ENCODE data around the gene SLC25A13. TPM values are rescaled to one million over a fixed set of nuclear protein-coding genes. Genes with fewer than 3 reads are reported as not detected.

Gene SLC25A13
- polyA plus RNA-seq, 1 of the 3 experiments (the other 2 are of a cell fraction) = 16.0 TPM

DNA sequence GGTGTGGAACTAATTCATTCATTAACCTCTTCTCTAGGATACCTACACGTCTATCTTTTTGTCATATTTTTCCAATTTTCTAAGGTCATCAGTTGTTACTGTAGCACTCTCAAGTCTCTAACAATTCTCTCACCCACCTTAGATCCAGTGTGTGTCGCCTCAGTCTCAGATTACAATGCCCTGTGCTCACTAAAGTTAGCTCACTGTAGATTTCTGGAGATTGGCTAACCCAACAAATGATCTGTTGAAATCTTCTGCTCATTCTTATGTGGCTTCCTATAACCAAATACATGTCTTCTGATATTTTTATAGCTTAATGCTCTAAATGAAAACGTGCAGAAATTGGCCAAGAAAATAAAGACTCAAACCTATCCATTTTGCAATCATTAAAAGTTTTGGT, 142.6 kb downstream of the SLC25A13 start:
- H3K4me2 ChIP-seq = no peak overlapping the region
- peaks cover 30 to 67% of the 10 kb centered on the region in 2 experiments for H3K36me3 ChIP-seq (replicated peaks in 1 of 2; ENCODE audit: control insufficient read depth in 1 of 2, insufficient read depth in 2 of 2, low read length in 1 of 2)
- H3K27me3 ChIP-seq (ENCODE audit: insufficient read depth) = no peaks in the 10 kb centered on the region
- H3K79me2 ChIP-seq (ENCODE audit: insufficient read depth) = no peaks in the 10 kb centered on the region
- H3K9me3 ChIP-seq = no peaks in the 10 kb centered on the region
- H3K9ac ChIP-seq = no peak overlapping the region
- DNase-seq = no peak
- H3K4me3 ChIP-seq (ENCODE audit: low read depth in 2 of 2, low read length in 1 of 2) = no peak overlapping the region
- H4K20me1 ChIP-seq (ENCODE audit: insufficient read depth) = no peaks in the 10 kb centered on the region
- peaks cover 0 to 4% of the 10 kb centered on the region in 2 experiments; a peak in 2 of 4 replicates for H3K4me1 ChIP-seq (ENCODE audit: control insufficient read depth in 1 of 2, insufficient read depth in 2 of 2, low read depth in 1 of 2, low read length in 1 of 2)
- no peaks in the 10 kb centered on the region for H3F3A ChIP-seq (replicated peaks; ENCODE audit: insufficient read depth)
- TF ChIP-seq MXI1 (IDR thresholded peaks at IDR 0.05; ENCODE audit: low read depth, low read length) (no peak), NFIC (IDR thresholded peaks at IDR 0.05; ENCODE audit: borderline replicate concordance) (no peak), SMC3 (IDR thresholded peaks at IDR 0.05; ENCODE audit: low read depth, low read length) (no peak), EZH2phosphoT487 (IDR thresholded peaks at IDR 0.05; ENCODE audit: borderline replicate concordance, low read depth) (no peak)
- TF ChIP-seq, protein P1, sequence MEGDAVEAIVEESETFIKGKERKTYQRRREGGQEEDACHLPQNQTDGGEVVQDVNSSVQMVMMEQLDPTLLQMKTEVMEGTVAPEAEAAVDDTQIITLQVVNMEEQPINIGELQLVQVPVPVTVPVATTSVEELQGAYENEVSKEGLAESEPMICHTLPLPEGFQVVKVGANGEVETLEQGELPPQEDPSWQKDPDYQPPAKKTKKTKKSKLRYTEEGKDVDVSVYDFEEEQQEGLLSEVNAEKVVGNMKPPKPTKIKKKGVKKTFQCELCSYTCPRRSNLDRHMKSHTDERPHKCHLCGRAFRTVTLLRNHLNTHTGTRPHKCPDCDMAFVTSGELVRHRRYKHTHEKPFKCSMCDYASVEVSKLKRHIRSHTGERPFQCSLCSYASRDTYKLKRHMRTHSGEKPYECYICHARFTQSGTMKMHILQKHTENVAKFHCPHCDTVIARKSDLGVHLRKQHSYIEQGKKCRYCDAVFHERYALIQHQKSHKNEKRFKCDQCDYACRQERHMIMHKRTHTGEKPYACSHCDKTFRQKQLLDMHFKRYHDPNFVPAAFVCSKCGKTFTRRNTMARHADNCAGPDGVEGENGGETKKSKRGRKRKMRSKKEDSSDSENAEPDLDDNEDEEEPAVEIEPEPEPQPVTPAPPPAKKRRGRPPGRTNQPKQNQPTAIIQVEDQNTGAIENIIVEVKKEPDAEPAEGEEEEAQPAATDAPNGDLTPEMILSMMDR (IDR thresholded peaks at IDR 0.05) = no peak
- H2AFZ ChIP-seq (ENCODE audit: low read depth) = no peak overlapping the region
- no peaks in the 10 kb centered on the region for H3K9me2 ChIP-seq
- ChIA-PET CTCF (interaction anchor here (0.6 to 2.7 kb wide), 5 partner anchors 9 to 886 kb away, joined by 3 to 17 read pairs (median 3); no protein-coding TSS in a partner anchor), POLR2A (interaction anchor here (0.7 kb wide), 1 partner anchor 845 kb away, joined by 3 read pairs; no protein-coding TSS in a partner anchor)
- H3K27ac ChIP-seq (ENCODE audit: low read depth in 2 of 2, low read length in 1 of 2) = no peak overlapping the region
- 88% methylated on average over 3 of the region's 3 CpGs for WGBS (ENCODE audit: low lambda C conversion rate)

GRCh38 chr7:96178581-96178980, 143.3 kb downstream of the SLC25A13 start:
- no peaks in the 10 kb centered on the region for H4K20me1 ChIP-seq (ENCODE audit: insufficient read depth)
- WGBS (ENCODE audit: low lambda C conversion rate) = 98% methylated on average over 2 of the region's 2 CpGs
- H3K9me3 ChIP-seq = no peaks in the 10 kb centered on the region
- peaks cover 0 to 4% of the 10 kb centered on the region in 2 experiments; a peak in 2 of 4 replicates for H3K4me1 ChIP-seq (ENCODE audit: control insufficient read depth in 1 of 2, insufficient read depth in 2 of 2, low read depth in 1 of 2, low read length in 1 of 2)
- TF ChIP-seq NFIC (IDR thresholded peaks at IDR 0.05; ENCODE audit: borderline replicate concordance) (no peak), EP300 (IDR thresholded peaks at IDR 0.05; ENCODE audit: borderline replicate concordance in 1 of 2, low read depth in 1 of 2, low read length in 1 of 2) (no peak)
- TF ChIP-seq, protein P2, sequence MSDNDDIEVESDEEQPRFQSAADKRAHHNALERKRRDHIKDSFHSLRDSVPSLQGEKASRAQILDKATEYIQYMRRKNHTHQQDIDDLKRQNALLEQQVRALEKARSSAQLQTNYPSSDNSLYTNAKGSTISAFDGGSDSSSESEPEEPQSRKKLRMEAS (IDR thresholded peaks at IDR 0.05; ENCODE audit: low read depth) = no peak
- no peaks in the 10 kb centered on the region for H3F3A ChIP-seq (replicated peaks; ENCODE audit: insufficient read depth)
- no peak overlapping the region for H3K27ac ChIP-seq (ENCODE audit: low read depth in 2 of 2, low read length in 1 of 2)
- no peak overlapping the region for H3K4me3 ChIP-seq (ENCODE audit: low read depth in 2 of 2, low read length in 1 of 2)
- POLR2A ChIA-PET = no interaction called here
- no peak for DNase-seq
- no peak overlapping the region for H3K9ac ChIP-seq
- no peak overlapping the region for H2AFZ ChIP-seq (ENCODE audit: low read depth)
- no peaks in the 10 kb centered on the region for H3K79me2 ChIP-seq (ENCODE audit: insufficient read depth)
- H3K27me3 ChIP-seq (ENCODE audit: insufficient read depth) = no peaks in the 10 kb centered on the region
- H3K4me2 ChIP-seq = no peak overlapping the region
- H3K36me3 ChIP-seq (replicated peaks in 1 of 2; ENCODE audit: control insufficient read depth in 1 of 2, insufficient read depth in 2 of 2, low read length in 1 of 2) = peaks cover 26 to 63% of the 10 kb centered on the region in 2 experiments
- H3K9me2 ChIP-seq = no peaks in the 10 kb centered on the region
- CTCF ChIA-PET = interaction anchor here (0.7 to 2.7 kb wide), 2 partner anchors 9 to 849 kb away, joined by 3 to 17 read pairs; no protein-coding TSS in a partner anchor

DNA sequence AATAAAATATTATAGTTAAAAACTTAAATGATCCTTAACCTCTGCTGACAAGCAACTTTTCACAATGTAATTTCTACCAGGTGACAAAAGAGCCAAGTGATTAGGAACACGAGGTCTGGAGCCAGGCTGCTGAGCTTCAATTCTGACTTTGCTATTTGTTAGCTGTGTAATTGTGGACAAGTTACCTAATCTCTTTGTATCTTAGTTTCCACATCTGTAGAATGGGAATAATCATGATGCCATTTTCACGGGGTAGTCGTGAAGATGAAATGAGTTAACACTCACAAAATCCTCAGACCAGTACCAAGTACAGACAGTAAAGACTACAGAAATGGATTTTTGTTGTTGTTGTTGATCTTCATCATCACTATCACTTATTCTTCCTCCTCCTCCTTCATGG, 144.5 kb downstream of the SLC25A13 start:
- 99% methylated on average over 3 of the region's 3 CpGs for WGBS (ENCODE audit: low lambda C conversion rate)
- Histone ChIP-seq H3K4me3 (ENCODE audit: low read depth in 2 of 2, low read length in 1 of 2) (no peak overlapping the region), H2AFZ (ENCODE audit: low read depth) (no peak overlapping the region), H3K4me2 (no peak overlapping the region), H3F3A (replicated peaks; ENCODE audit: insufficient read depth) (no peaks in the 10 kb centered on the region), H4K20me1 (ENCODE audit: insufficient read depth) (no peaks in the 10 kb centered on the region), H3K36me3 (replicated peaks in 1 of 2; ENCODE audit: control insufficient read depth in 1 of 2, insufficient read depth in 2 of 2, low read length in 1 of 2) (peaks cover 23 to 51% of the 10 kb centered on the region in 2 experiments), H3K27ac (ENCODE audit: low read depth in 2 of 2, low read length in 1 of 2) (no peak overlapping the region), H3K27me3 (ENCODE audit: insufficient read depth) (no peaks in the 10 kb centered on the region), H3K9me2 (no peaks in the 10 kb centered on the region), H3K4me1 (ENCODE audit: control insufficient read depth in 1 of 2, insufficient read depth in 2 of 2, low read depth in 1 of 2, low read length in 1 of 2) (peaks cover 0 to 4% of the 10 kb centered on the region in 2 experiments; a peak in 2 of 4 replicates), H3K9ac (no peak overlapping the region), H3K79me2 (ENCODE audit: insufficient read depth) (no peaks in the 10 kb centered on the region), H3K9me3 (no peaks in the 10 kb centered on the region)
- TF ChIP-seq NFIC (IDR thresholded peaks at IDR 0.05; ENCODE audit: borderline replicate concordance) (no peak), EP300 (IDR thresholded peaks at IDR 0.05; ENCODE audit: borderline replicate concordance in 1 of 2, low read depth in 1 of 2, low read length in 1 of 2) (no peak), JUND (IDR thresholded peaks at IDR 0.05) (no peak), POLR2AphosphoS5 (IDR thresholded peaks at IDR 0.05; ENCODE audit: low read depth, low read length) (no peak), FOXM1 (IDR thresholded peaks at IDR 0.05; ENCODE audit: low read depth) (no peak)
- TF ChIP-seq, protein P3, sequence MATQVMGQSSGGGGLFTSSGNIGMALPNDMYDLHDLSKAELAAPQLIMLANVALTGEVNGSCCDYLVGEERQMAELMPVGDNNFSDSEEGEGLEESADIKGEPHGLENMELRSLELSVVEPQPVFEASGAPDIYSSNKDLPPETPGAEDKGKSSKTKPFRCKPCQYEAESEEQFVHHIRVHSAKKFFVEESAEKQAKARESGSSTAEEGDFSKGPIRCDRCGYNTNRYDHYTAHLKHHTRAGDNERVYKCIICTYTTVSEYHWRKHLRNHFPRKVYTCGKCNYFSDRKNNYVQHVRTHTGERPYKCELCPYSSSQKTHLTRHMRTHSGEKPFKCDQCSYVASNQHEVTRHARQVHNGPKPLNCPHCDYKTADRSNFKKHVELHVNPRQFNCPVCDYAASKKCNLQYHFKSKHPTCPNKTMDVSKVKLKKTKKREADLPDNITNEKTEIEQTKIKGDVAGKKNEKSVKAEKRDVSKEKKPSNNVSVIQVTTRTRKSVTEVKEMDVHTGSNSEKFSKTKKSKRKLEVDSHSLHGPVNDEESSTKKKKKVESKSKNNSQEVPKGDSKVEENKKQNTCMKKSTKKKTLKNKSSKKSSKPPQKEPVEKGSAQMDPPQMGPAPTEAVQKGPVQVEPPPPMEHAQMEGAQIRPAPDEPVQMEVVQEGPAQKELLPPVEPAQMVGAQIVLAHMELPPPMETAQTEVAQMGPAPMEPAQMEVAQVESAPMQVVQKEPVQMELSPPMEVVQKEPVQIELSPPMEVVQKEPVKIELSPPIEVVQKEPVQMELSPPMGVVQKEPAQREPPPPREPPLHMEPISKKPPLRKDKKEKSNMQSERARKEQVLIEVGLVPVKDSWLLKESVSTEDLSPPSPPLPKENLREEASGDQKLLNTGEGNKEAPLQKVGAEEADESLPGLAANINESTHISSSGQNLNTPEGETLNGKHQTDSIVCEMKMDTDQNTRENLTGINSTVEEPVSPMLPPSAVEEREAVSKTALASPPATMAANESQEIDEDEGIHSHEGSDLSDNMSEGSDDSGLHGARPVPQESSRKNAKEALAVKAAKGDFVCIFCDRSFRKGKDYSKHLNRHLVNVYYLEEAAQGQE (IDR thresholded peaks at IDR 0.05; ENCODE audit: low read depth, low read length) = no peak
- no peak for DNase-seq
- ChIA-PET POLR2A (no interaction called here), CTCF (interaction anchor here (0.9 kb wide), 1 partner anchor 850 kb away, joined by 4 read pairs; no protein-coding TSS in a partner anchor)
